Upper lobe of left lung (tissue), 6 donors: ENCODE measurements around the gene NUDT3. TPM values are rescaled to one million over a fixed set of nuclear protein-coding genes. Genes with fewer than 3 reads are reported as not detected.

ENCODE experiments used
- ATAC-seq, 2 donors: fragments of 200-7000 bp; cut with Tn5 transposase; one replicate each; pipeline ENCODE4 v1.9.1; 2022; ENCODE audit warnings: mild to moderate bottlenecking in 2 of 2, moderate library complexity in 2 of 2; ENCODE audit not compliant: low FRiP score in 2 of 2
- DNase-seq, 2 donors: peaks; one replicate each; pipeline ENCODE4 v3.0.0-alpha.2; 2019 to 2020
- H3K27ac ChIP-seq, 4 donors: fragments of 200-600 bp; sonication (generic); one replicate each; pipeline ENCODE4 v1.5.1; 2016 to 2019
- H3K27me3 ChIP-seq, 4 donors: fragments of 200-600 bp; sonication (generic); one replicate each; pipeline ENCODE4 v1.5.1; 2017 to 2019
- H3K36me3 ChIP-seq, 4 donors: fragments of 200-600 bp; sonication (generic); one replicate each; pipeline ENCODE4 v1.5.1; 2016 to 2019
- H3K4me1 ChIP-seq, 4 donors: fragments of 200-600 bp; sonication (generic); one replicate each; pipeline ENCODE4 v1.5.1; 2018 to 2019
- H3K4me3 ChIP-seq, 4 donors: fragments of 200-600 bp; sonication (generic); one replicate each; pipeline ENCODE4 v1.5.1; 2017 to 2019; ENCODE audit warnings: mild to moderate bottlenecking in 2 of 4, moderate library complexity in 1 of 4
- H3K9me3 ChIP-seq, 4 donors: fragments of 200-600 bp; sonication (generic); one replicate each; pipeline ENCODE4 v1.5.1; 2018 to 2019
- EP300 ChIP-seq, 4 donors: sonication (generic); formaldehyde crosslinking; IDR thresholded peaks; one replicate each; pipeline ENCODE4 v1.5.1; 2017; ENCODE audit warnings: antibody characterized with exemption in 4 of 4, control low read depth in 2 of 4
- POLR2A ChIP-seq, 4 donors: fragments of 450-650 bp; IDR thresholded peaks; one replicate each; pipeline ENCODE4 v1.5.1; 2016 to 2017; ENCODE audit warnings: antibody characterized with exemption in 4 of 4, mild to moderate bottlenecking in 2 of 4
- POLR2AphosphoS5 ChIP-seq, 2 donors: sonication (generic); formaldehyde crosslinking; IDR thresholded peaks; one replicate each; pipeline ENCODE4 v1.5.1; 2017; ENCODE audit warnings: antibody characterized with exemption in 2 of 2
- WGBS, 2 donors: methylation state at CpG; one replicate each; pipeline ENCODE4 v1.1.5; 2017 to 2018; 5-methylcytosine and 5-hydroxymethylcytosine counted together
- total RNA-seq, 6 donors: library from RNA; depleted of rRNA in 4 of 6; stranded (reverse); fragments of >200 nt in 4 of 6; gene quantifications; one replicate each; pipeline versions ENCODE4 v1.1.0 to v1.2.1, GENCODE V29; 2016 to 2021
- TF ChIP-seq, protein P1 (sequence below), 6 experiments: fragments of 450-650 bp in 4 of 6; fragments of 200-600 bp in 2 of 6; sonication (generic) in 2 of 6; IDR thresholded peaks; one replicate each; pipeline ENCODE4 v1.5.1; 2016 to 2019; ENCODE audit warnings: antibody characterized with exemption in 6 of 6
- donor health status: DM: no; HTN: no; CAD: no; lungs with moderate emphysema.
- donor health status: DM: no; HTN: yes; CAD: no; lungs with severe emphysema.

The NUDT3 gene
- total RNA-seq, 6 donors from 2014 or later: 15.1 to 32.7 (median 26.0) TPM

DNA sequence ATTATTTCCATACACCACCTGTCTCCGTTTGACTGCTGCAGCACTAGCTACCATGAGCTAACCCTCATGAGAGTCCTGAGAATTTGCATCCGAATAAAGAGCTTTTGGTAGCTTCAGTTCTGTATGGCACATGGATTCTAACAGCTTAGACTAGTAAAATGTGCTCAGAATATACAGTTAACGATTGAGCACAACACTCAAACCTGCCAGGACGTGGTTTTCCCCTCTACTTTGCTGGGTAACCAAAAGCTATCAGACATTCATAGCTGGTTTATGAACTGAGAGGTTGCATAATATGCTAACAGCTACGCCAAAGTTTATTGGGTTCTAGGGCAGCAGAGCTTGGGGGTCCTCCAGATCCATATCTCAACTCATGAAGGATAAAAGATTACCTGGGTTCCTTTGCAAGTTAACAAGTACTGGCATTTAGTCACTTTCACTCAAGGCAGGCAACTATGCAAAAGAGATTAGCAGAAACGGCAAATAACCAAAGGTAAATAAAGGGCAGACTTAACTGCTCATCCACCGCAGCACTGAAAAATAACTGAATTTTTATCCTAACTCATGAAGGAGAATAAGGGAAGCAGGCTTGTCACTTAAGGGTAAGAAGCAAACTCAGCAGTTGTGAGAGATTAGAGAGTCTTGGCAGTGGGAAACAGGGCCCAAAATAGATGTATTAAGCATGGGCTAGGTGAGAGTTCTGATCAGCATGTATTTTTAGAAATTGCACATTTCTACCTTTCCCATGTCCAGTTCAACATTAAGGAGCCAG is 29.4 kb downstream of the NUDT3 start:
- ATAC-seq (no peak), DNase-seq (no peak)
- Histone ChIP-seq H3K27ac (no peak overlapping the region), H3K4me1 (peaks cover 17 to 38% (median 20%) of the 10 kb centered on the region in 4 donors), H3K27me3 (no peaks in the 10 kb centered on the region), H3K9me3 (no peaks in the 10 kb centered on the region), H3K4me3 (no peak overlapping the region), H3K36me3 (no peaks in the 10 kb centered on the region)
- TF ChIP-seq POLR2AphosphoS5 (IDR thresholded peaks at IDR 0.05) (no peak), EP300 (IDR thresholded peaks at IDR 0.05) (no peak), POLR2A (IDR thresholded peaks at IDR 0.05) (no peak)
- TF ChIP-seq, protein P1, sequence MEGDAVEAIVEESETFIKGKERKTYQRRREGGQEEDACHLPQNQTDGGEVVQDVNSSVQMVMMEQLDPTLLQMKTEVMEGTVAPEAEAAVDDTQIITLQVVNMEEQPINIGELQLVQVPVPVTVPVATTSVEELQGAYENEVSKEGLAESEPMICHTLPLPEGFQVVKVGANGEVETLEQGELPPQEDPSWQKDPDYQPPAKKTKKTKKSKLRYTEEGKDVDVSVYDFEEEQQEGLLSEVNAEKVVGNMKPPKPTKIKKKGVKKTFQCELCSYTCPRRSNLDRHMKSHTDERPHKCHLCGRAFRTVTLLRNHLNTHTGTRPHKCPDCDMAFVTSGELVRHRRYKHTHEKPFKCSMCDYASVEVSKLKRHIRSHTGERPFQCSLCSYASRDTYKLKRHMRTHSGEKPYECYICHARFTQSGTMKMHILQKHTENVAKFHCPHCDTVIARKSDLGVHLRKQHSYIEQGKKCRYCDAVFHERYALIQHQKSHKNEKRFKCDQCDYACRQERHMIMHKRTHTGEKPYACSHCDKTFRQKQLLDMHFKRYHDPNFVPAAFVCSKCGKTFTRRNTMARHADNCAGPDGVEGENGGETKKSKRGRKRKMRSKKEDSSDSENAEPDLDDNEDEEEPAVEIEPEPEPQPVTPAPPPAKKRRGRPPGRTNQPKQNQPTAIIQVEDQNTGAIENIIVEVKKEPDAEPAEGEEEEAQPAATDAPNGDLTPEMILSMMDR (IDR thresholded peaks at IDR 0.05): no peak
- 52 to 66% methylated on average over 7 of the region's 7 CpGs for WGBS, 2 donors

GRCh38 chr6:34362176-34362575 is 30.3 kb downstream of the NUDT3 start:
- Histone ChIP-seq H3K27me3 (no peaks in the 10 kb centered on the region), H3K4me1 (peaks cover 17 to 36% (median 20%) of the 10 kb centered on the region in 4 donors), H3K27ac (no peak overlapping the region), H3K4me3 (no peak overlapping the region), H3K9me3 (no peaks in the 10 kb centered on the region), H3K36me3 (no peaks in the 10 kb centered on the region)
- ATAC-seq (no peak), DNase-seq (no peak)
- TF ChIP-seq POLR2A (IDR thresholded peaks at IDR 0.05) (no peak), POLR2AphosphoS5 (IDR thresholded peaks at IDR 0.05) (no peak), EP300 (IDR thresholded peaks at IDR 0.05) (no peak)
- TF ChIP-seq, protein P1 (IDR thresholded peaks at IDR 0.05): no peak
- WGBS, 2 donors: 0 to 96% methylated on average over 1 of the region's 1 CpG

DNA sequence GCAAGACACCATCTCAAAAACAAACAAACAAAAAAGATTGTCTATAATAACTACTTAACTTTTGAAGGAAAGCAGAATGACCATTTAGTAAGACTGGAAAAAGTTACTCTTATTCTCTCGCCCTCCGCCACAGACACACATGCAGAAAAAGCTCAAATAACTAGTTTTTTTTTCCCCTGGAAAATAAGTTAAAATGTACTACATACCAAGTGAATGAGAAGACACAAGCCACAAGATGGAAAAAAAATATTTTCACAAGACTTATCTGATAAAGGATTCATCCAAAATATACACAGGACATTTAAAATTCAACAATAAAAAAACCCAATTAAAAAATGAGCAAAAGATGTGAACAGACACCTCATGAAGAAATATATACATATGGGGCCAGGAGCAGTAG is 31.9 kb downstream of the NUDT3 start:
- no peak for DNase-seq
- H3K4me3 ChIP-seq: no peak overlapping the region
- no peak for ATAC-seq
- TF ChIP-seq POLR2AphosphoS5 (IDR thresholded peaks at IDR 0.05): no peak
- no peak for TF ChIP-seq EP300 (IDR thresholded peaks at IDR 0.05)
- TF ChIP-seq, protein P1 (IDR thresholded peaks at IDR 0.05): no peak
- TF ChIP-seq POLR2A (IDR thresholded peaks at IDR 0.05): no peak
- WGBS, 2 donors: 86 to 92% methylated on average over 2 of the region's 2 CpGs
- no peak overlapping the region for H3K27ac ChIP-seq
- no peaks in the 10 kb centered on the region for H3K27me3 ChIP-seq
- H3K36me3 ChIP-seq: no peaks in the 10 kb centered on the region
- peaks cover 17 to 36% (median 20%) of the 10 kb centered on the region in 4 donors for H3K4me1 ChIP-seq
- no peaks in the 10 kb centered on the region for H3K9me3 ChIP-seq

GRCh38 chr6:34359418-34360158 is 32.9 kb downstream of the NUDT3 start:
- peaks cover 17 to 36% (median 20%) of the 10 kb centered on the region in 4 donors for H3K4me1 ChIP-seq
- H3K27ac ChIP-seq: no peak overlapping the region
- TF ChIP-seq POLR2AphosphoS5 (IDR thresholded peaks at IDR 0.05): no peak
- TF ChIP-seq EP300 (IDR thresholded peaks at IDR 0.05): no peak
- TF ChIP-seq, protein P1 (IDR thresholded peaks at IDR 0.05): no peak
- TF ChIP-seq POLR2A (IDR thresholded peaks at IDR 0.05): no peak
- H3K9me3 ChIP-seq: no peaks in the 10 kb centered on the region
- no peaks in the 10 kb centered on the region for H3K27me3 ChIP-seq
- DNase-seq (no peak), ATAC-seq (no peak)
- 59 to 76% methylated on average over 2 of the region's 2 CpGs for WGBS, 2 donors
- no peaks in the 10 kb centered on the region for H3K36me3 ChIP-seq
- no peak overlapping the region for H3K4me3 ChIP-seq
